HG03432 (cell line): ENCODE results near the gene BCLAF1.
"Not testable (repeated sequence)": the region's sequence is repeated elsewhere in the genome, so short reads cannot be mapped to it uniquely, and the experiment has no call there.

Source experiments
- ATAC-seq: cut with Tn5 transposase; IDR thresholded peaks from one replicate; pipeline ENCODE4 v1.9.1; 2021; ENCODE audit warnings: mild to moderate bottlenecking, moderate library complexity; ENCODE audit not compliant: unreplicated experiment

The BCLAF1 gene

DNA sequence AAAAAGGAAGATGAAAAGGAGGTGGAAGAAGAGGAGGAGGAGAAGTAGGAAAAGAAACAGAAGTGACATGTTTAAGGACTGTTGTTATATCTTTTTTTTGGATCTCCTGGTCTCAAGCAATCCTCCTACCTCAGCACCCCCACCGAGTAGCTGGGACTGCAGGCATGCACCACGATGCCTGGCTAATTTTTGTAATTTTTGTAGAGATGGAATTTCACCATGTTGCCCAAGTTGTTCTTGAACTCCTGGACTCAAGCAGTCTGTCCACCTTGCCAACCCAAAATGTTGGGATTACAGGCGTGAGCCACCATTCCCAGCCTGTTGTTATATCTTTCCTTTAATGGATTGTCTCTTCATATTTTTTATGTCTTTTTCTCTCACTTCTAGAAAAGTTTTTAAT is 19.5 kb upstream of the BCLAF1 start:
- ATAC-seq = no peak

DNA sequence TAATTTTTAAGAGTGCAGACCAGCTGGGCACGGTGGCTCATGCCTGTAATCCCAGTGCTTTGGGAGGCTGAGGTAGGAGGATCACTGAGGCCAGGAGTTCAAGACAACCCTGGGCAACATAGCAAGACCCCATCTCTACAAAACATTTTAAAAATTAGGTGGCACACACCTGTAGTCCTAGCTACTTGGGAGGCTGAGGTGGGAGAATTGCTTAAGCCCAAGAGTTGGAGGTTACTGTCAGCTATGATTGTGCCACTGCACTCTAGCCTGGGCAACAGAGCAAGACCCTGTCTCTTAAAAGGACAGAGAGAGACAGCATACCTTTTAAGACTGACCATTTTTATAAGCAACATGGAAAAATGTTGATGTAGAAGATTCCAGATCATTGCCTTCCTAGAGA is 18.8 kb upstream of the BCLAF1 start:
- not testable (repeated sequence) for ATAC-seq

DNA sequence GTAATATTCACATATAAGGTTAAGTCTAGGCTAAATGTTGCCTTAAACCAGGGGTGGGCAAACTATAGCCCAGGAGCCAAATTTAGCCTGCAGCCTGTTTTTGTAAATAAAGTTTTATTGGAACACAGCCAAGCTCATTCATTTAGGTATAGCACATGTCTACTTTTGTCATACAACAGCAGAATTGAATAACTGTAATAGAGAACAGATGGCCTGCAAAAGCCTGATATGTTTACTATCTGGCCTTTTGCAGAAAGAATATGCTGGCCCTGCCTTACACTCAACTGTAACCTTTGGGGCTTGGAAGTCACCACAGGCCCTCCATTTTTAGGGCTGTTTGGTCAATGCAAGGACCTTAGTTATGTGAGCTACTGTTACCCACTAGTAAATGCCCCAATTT is 17.7 kb upstream of the BCLAF1 start:
- ATAC-seq = no peak

- ATAC-seq = no peak
Measured at GRCh38 chr6:136306466-136306865, 16.8 kb upstream of the BCLAF1 start.

DNA sequence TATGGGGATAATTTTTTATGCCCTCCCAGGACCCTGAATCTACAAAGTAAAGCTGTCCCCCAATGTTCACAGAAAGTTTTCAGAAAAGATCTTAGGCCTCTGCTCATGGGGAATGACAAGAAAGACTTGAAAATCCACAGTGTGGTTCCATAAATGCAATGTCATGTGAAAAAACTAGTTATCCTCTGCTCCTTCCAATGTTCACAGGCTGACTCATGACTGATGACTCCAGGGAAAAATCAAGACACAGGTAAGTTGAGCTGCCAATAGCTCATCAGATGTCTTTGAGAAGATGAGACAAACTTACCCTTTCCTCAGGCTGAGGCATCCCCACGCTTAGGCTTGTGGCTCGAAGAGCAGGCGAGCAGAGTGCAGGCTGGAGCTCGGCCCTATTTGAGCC is 14.8 kb upstream of the BCLAF1 start:
- ATAC-seq = no peak

DNA sequence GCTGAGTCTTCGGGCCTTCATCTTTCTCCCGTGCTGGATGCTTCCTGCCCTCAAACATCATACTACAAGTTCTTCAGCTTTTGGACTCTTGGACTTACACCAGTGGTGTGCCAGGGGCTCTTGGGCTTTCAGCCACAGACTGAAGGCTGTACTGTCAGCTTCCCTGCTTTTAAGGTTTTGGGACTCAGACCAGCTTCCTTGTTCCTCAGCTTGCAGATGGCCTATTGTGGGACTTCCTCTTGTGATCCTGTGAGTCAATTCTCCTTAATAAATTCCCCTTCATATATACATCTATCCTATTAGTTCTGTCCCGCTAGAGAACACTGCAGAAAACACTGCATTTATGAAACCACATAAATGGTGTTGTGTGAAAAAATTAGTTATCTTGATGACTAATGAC is 13.9 kb upstream of the BCLAF1 start:
- ATAC-seq = no peak

- no peak for ATAC-seq
Measured at GRCh38 chr6:136294621-136295020, 5.0 kb upstream of the BCLAF1 start.

- ATAC-seq = peak; percentile 30
Measured at GRCh38 chr6:136290410-136291010, 864 bp upstream of the BCLAF1 start.

DNA sequence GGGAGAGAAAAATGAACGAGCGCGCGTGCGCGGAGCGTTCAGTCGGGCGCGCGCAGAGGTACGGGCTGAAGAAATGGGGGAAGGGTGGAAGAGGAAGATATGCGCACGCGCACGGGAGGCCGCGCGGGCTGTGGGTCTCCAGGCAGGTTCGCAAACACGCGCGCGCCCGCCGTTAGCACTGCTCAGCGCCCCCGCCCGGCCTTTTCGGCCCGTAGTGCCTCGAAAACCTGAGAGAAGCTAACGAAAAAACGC is 393 bp downstream of the BCLAF1 start:
- peak; percentile 55 for ATAC-seq

GRCh38 chr6:136288566-136289326 is 900 bp downstream of the BCLAF1 start:
- ATAC-seq = peak; percentile 27

GRCh38 chr6:136284909-136285308 is 4.7 kb downstream of the BCLAF1 start:
- ATAC-seq = no peak

GRCh38 chr6:136282906-136283305 is 6.7 kb downstream of the BCLAF1 start:
- ATAC-seq = no peak

- no peak for ATAC-seq
Measured at GRCh38 chr6:136280032-136280609, 9.5 kb downstream of the BCLAF1 start.

GRCh38 chr6:136274062-136274461 is 15.6 kb downstream of the BCLAF1 start:
- ATAC-seq = no peak

DNA sequence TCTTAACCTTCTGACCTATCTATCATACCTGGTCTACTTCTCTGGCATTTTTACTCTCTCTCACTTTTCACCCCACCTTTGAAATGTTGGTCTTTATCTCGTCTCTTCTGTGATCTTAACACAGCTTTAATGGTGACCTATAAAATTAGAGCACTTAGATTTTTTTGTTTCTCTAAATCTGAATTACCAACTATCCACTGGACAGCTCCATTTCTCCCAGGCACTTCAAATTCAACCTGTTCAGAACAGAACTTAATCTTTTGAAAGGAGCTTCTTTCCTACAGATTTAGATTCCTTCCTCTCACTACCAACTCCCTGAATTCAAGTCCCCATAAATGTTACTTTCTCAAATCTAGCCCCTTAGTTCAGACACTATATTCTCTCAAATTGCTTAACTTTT is 24.5 kb downstream of the BCLAF1 start:
- ATAC-seq = no peak

DNA sequence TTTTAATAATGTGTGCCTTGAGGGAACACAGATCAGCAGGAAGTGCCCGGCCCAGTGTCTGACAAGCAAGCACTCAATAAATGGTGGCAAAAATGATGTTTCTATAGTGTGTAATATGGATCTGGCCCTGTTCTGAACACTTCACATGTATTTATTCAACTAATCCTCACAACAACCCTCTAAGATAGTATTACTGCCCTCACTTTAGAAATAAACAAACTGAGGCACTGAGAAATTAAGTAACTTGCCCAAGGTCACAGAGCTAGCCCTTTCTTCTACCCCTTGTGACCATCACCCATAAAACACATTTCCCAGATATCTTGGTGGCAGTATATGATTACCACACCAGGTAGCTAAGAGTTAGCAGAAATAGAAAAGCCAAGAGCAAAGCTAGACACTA is 26.7 kb downstream of the BCLAF1 start:
- ATAC-seq = no peak

DNA sequence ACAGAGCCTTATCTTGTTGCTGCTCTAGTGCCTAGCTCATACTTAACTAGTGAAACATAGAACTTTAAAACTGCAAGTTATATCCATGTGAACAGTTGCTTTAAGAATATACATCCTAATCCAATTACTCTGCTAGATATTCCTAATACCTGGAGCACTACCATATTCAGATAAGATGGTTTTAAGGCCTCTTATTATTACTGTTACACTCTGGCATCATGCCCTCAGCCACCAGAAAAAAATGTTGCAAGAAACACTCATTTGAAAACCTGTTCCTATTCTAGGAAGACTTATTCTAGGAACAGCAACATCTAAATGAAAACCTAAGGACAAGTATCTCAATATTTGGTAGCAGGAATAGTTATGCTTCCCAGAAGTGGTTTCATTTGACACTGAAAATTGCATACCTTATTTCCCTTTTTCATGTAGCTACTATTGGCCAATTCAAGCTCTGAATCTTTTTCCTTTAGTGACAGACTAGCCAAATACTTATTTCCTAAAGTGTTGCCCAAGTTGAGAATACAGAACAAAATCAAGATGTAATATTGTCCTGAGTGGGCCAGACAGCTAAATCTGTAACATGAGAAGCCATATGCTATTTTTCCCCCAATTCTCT is 34.7 kb downstream of the BCLAF1 start:
- ATAC-seq = no peak

DNA sequence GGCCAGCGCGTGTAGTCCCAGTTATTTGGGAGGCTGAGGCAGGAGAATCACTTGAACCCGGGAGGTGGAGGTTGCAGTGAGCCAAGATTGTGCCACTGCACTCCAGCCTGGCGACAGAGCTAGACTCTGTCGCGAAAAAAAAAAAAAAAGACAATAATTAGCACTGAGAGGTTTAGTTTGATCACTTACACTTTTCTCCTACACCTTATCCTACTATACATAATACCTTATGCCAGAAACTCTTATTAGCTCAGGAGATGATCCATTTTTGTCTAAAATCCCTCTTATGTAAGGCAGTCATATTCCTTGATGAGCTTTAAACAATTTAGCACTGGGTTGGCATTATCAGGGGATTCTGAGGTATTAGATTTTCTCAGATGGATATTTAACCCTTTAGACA is 35.9 kb downstream of the BCLAF1 start:
- no peak for ATAC-seq

DNA sequence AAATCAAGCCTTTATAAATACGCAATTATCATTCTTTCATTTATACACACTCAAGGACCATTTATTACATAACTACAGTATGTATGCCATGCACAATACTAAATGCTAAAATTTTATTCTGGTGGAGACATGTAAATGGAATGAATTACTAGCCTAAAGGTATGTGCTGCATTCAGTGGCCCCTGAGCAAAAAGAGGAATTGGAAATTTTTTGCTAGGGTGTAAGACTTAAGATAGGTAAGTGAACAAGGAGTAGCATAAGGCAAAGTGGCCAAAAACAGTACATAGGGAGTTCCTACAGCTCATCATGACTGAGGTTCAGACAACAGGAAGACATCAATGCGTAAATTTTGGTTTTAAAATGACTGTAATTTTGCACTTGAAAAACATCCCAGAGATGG is 37.2 kb downstream of the BCLAF1 start:
- ATAC-seq = no peak

DNA sequence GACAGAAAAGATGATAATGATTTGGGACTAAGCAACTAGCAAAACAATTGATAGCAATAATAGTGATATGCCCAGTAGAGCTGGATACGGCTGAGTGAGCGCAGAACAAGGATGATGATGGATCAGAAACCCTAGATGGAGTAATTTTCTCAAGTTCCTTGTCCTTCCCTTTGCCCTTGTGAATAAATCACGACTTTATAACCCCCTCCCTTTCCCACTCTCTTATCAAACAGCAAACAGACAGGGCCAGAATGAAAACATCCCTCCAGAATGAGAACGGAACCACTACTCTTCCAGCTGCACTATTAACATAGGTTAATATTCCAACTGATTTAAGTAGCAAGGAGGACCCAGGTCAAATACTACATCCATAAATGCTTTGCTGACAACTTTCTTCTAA is 38.3 kb downstream of the BCLAF1 start:
- ATAC-seq = no peak

DNA sequence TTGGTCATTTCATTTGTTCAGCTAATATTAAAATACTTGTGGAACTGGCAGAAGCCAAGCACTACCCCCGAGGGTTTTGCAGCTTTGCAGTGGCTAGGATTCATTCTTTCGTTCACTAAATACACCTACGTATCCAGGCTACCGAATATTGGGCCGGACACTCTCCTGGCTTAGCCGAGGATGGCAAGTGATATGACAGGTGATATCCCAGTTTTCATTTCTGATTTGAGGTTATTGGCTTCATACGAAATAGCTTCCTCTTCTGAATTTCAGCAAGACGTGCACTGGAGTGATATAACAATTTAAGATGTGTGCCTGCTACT is 39.0 kb downstream of the BCLAF1 start:
- peak; percentile 14 for ATAC-seq
